Lung (tissue), 12 donors: ENCODE data around the gene MRPL27. TPM values are rescaled to one million over a fixed set of nuclear protein-coding genes. Genes with fewer than 3 reads are reported as not detected.

Source experiments
- ATAC-seq: fragments of 200-7000 bp; cut with Tn5 transposase; one replicate; pipeline ENCODE4 v1.9.1; 2020; ENCODE audit warnings: moderate number of reproducible peaks; ENCODE audit not compliant: insufficient read depth, low FRiP score
- DNase-seq, 3 donors: peaks; one replicate each; pipeline ENCODE4 v3.0.0-alpha.2; 2013 to 2017
- H3K27ac ChIP-seq, 2 donors: one replicate each; pipeline ENCODE4 v1.5.1; 2013; ENCODE audit warnings: mild to moderate bottlenecking in 2 of 2, moderate library complexity in 2 of 2, control low read depth in 1 of 2, inconsistent platforms in 1 of 2, low read depth in 1 of 2, low read length in 1 of 2
- H3K27me3 ChIP-seq, 3 donors: one replicate each; pipeline ENCODE4 v1.5.1; 2013; ENCODE audit warnings: low read length in 2 of 3; ENCODE audit not compliant: control insufficient read depth in 3 of 3, insufficient read depth in 3 of 3
- H3K36me3 ChIP-seq, 4 donors: one replicate each; pipeline ENCODE4 v1.5.1; 2013; ENCODE audit warnings: low read length in 4 of 4, mild to moderate bottlenecking in 1 of 4, moderate library complexity in 1 of 4; ENCODE audit not compliant: control insufficient read depth in 4 of 4, insufficient read depth in 4 of 4
- H3K4me1 ChIP-seq, 5 donors: one replicate each; pipeline ENCODE4 v1.5.1; 2013; ENCODE audit warnings: low read length in 5 of 5, mild to moderate bottlenecking in 2 of 5, moderate library complexity in 1 of 5; ENCODE audit not compliant: control insufficient read depth in 5 of 5, insufficient read depth in 5 of 5
- H3K4me3 ChIP-seq: one replicate; pipeline ENCODE4 v1.5.1; 2013; ENCODE audit warnings: mild to moderate bottlenecking, control low read depth, moderate library complexity
- H3K9ac ChIP-seq, 2 donors: one replicate each; pipeline ENCODE4 v1.5.1; 2013; ENCODE audit warnings: low read length in 2 of 2, control low read depth in 1 of 2; ENCODE audit not compliant: insufficient read depth in 1 of 2
- H3K9me3 ChIP-seq, 4 donors: one replicate each; pipeline ENCODE4 v1.5.1; 2013; ENCODE audit warnings: low read length in 3 of 4, mild to moderate bottlenecking in 1 of 4, moderate library complexity in 1 of 4; ENCODE audit not compliant: control insufficient read depth in 4 of 4, insufficient read depth in 3 of 4
- WGBS, 2 donors: extraction: QIAGEN DNeasy Blood & Tissue Kit; methylation state at CpG; one replicate each; pipeline ENCODE4 v1.1.7; 2013; 5-methylcytosine and 5-hydroxymethylcytosine counted together
- polyA plus RNA-seq, 2 donors: library from polyadenylated mRNA; stranded (reverse); fragments of 200-250 nt; gene quantifications; one replicate each; pipeline ENCODE4 v1.2.1, GENCODE V29; 2013
- total RNA-seq, 2 donors: library from RNA; depleted of rRNA in 1 of 2; stranded (reverse); fragments of >200 nt in 1 of 2; gene quantifications; one replicate each; pipeline ENCODE4 v1.2.1, GENCODE V29; 2014 to 2021
- TF ChIP-seq, protein P1 (sequence below): IDR thresholded peaks from 2 replicates; pipeline ENCODE4 v1.5.1; 2012; ENCODE audit warnings: mild to moderate bottlenecking; ENCODE audit errors: control extremely low read depth, extremely low read depth
- donor health status: control.
- donor health status: control.
- donor health status: Bipolar disorder and iron deficiency.
- donor health status: healthy.
- donor health status: DM: yes; HTN: yes; CAD: no.

The MRPL27 gene
- total and polyA plus RNA-seq, 4 donors: 33.5 to 176 (median 78.4) TPM

DNA sequence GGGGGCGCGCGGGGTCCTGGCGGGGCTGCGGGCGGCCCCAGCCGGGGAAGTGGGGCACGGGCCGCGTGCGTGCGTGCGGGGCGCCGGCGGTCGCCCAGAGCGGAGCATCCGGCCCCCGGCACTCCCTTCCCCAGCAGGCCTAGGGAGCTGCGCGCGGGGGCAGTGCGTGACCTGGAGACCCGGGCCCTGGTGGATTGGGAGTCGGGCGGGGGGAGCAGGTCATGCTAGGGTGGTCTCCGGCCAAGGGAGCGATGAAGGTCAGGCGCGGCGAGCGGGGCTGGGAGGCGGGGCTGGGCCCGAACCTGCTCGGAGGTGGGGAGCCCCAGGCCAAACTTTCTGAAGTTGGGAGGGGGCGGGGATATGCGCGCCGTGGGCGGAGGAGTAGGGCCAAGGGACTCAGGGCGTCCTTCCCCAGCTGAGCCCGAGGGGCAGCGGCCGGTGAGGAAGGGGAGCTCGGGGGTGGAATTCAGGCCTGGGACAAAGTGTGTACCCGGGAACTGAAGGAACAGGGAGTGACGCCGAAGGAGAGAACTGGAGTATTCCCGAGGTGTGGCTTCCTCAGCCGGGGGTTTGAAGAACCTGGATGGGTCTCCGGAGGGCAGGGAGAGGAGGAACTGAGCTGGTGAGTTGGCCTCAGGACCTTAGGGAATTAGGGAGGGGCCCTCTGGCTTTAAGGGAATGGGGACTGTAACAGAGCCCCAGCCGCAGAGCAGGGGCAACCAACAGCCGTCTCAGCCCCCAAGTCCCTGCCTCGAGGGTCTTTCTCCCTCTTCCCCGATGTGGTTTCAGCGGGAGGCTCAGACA is 26.5 kb downstream of the MRPL27 start:
- no peaks in the 10 kb centered on the region for H3K9me3 ChIP-seq
- peak; percentile 15 for ATAC-seq
- H3K9ac ChIP-seq: peak overlapping the region; percentile 46 to 67
- H3K4me3 ChIP-seq: peak overlapping the region; percentile 63
- 1% methylated on average over 46 to 57 of the region's 57 CpGs for WGBS, 2 donors
- no peaks in the 10 kb centered on the region for H3K27me3 ChIP-seq
- peaks cover 0 to 21% (median 0%) of the 10 kb centered on the region in 5 donors for H3K4me1 ChIP-seq
- DNase-seq: peak in 2 of 3 donors; percentile 32 to 33
- H3K27ac ChIP-seq: peak overlapping the region; percentile 41 to 51
- no peaks in the 10 kb centered on the region for H3K36me3 ChIP-seq
- TF ChIP-seq, protein P1, sequence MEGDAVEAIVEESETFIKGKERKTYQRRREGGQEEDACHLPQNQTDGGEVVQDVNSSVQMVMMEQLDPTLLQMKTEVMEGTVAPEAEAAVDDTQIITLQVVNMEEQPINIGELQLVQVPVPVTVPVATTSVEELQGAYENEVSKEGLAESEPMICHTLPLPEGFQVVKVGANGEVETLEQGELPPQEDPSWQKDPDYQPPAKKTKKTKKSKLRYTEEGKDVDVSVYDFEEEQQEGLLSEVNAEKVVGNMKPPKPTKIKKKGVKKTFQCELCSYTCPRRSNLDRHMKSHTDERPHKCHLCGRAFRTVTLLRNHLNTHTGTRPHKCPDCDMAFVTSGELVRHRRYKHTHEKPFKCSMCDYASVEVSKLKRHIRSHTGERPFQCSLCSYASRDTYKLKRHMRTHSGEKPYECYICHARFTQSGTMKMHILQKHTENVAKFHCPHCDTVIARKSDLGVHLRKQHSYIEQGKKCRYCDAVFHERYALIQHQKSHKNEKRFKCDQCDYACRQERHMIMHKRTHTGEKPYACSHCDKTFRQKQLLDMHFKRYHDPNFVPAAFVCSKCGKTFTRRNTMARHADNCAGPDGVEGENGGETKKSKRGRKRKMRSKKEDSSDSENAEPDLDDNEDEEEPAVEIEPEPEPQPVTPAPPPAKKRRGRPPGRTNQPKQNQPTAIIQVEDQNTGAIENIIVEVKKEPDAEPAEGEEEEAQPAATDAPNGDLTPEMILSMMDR: no peak

DNA sequence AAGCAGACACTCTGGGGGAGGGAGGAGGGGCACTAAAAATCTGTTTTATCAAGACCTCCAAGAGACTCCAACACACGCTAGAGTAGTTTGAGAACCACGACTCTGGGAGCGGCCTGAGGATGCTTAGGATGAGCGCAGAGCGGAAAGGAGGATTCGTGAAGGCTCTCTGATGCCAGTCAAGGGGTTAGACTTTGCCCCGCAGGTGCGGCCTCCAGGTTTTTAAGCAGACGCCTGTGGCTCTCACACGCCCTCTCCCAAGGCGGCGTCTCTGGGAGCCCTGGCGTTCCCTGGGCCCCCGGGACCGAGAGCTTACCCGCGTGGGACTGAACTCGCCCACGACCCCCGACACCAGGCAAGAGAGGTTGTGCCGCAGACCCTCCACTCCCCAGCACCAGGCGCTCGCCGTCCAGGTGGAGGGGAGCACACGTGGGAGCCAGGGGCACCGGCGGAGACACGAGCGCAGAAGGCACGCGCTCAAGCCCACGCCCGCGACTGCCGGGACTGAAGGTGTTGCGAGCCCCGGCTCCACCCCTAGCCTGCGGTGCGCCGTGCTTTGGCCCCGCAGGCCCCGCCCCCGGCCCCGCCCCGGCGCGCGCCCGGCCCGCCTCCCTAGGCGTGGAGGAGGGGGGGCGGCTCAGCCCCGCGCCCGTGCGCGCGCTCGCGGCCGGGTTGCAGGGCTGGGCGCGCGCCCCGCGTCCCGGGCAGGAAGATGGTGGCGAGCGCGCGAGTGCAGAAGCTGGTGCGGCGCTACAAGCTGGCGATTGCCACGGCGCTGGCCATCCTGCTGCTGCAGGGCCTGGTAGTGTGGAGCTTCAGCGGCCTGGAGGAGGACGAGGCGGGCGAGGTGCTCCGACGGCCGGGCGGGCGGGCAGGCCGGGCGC is 27.3 kb downstream of the MRPL27 start, which contains the start of gene XYLT2:
Gene XYLT2, plus strand, starts transcription at position 695 of the 881 bp plus-strand sequence. Its CDS starts 15 bp downstream, at position 710.
- WGBS, 2 donors: 4 to 8% methylated on average over 54 to 87 of the region's 87 CpGs
- ATAC-seq: peak; percentile 96
- Histone ChIP-seq H3K4me1 (peaks cover 0 to 21% (median 0%) of the 10 kb centered on the region in 5 donors), H3K9me3 (no peaks in the 10 kb centered on the region), H3K27me3 (no peaks in the 10 kb centered on the region), H3K4me3 (peak within 1 kb of the TSS; percentile 63), H3K27ac (peak within 1 kb of the TSS; percentile 51 to 76), H3K36me3 (no peaks in the 10 kb centered on the region), H3K9ac (peak within 1 kb of the TSS; percentile 46 to 67)
- TF ChIP-seq, protein P1: no peak
- peak; percentile 83 to 94 (median 85) for DNase-seq

DNA sequence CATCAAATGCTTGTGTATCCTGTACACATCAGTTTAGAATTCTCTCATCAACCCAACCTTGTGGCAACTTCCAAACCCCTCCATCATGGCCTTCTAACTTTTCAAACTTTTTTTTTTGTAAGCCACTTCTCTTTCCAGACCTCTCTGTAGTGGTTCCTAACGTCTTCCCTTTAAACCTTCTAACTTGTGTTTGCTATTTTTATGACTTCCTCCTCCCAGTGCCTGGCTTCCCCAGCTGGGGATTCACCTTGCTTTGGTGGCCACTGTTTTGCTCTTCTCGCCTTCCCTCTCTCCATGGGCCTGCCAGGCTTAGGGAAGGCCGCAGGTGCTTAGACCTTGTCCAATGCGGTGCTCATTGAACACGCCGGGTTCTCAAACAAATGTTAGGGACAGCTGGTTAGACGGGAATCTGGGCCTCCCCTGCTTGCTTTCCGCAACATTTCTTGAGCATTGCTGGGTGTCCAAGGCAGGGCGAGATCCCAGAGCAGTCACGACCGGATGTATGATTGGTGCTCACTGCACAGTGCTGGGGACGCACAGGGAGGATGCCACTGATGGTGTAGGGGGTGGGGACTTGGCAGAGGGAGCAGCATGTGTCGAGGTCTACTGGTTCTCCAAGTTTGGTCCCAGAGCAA is 28.1 kb downstream of the MRPL27 start:
- Histone ChIP-seq H3K4me3 (no peak overlapping the region), H3K27ac (no peak overlapping the region), H3K4me1 (peaks cover 0 to 21% (median 0%) of the 10 kb centered on the region in 5 donors), H3K9ac (no peak overlapping the region), H3K36me3 (no peaks in the 10 kb centered on the region), H3K27me3 (no peaks in the 10 kb centered on the region), H3K9me3 (no peaks in the 10 kb centered on the region)
- 67 to 70% methylated on average over 13 of the region's 13 CpGs for WGBS, 2 donors
- TF ChIP-seq, protein P1: no peak
- ATAC-seq (no peak), DNase-seq (no peak)
